ENCODE results near the gene NEURL1B. TPM values are rescaled to one million over a fixed set of nuclear protein-coding genes. Genes with fewer than 3 reads are reported as not detected.
"Not testable (repeated sequence)": the region's sequence is repeated elsewhere in the genome, so short reads cannot be mapped to it uniquely, and the experiment has no call there.

NEURL1B gene
- total RNA-seq, 1 donor from 2014 or later: 19.4 TPM

GRCh38 chr5:172647352-172648012 is 6.4 kb downstream of the NEURL1B start:
- no peak for DNase-seq (ENCODE audit: extremely low read depth, low read depth, low spot score)

- DNase-seq (ENCODE audit: extremely low read depth, low read depth, low spot score): no peak
Measured at GRCh38 chr5:172648013-172648381, 6.9 kb downstream of the NEURL1B start.

- DNase-seq (ENCODE audit: extremely low read depth, low read depth, low spot score): no peak
Measured at GRCh38 chr5:172648755-172649154, 7.7 kb downstream of the NEURL1B start.

DNA sequence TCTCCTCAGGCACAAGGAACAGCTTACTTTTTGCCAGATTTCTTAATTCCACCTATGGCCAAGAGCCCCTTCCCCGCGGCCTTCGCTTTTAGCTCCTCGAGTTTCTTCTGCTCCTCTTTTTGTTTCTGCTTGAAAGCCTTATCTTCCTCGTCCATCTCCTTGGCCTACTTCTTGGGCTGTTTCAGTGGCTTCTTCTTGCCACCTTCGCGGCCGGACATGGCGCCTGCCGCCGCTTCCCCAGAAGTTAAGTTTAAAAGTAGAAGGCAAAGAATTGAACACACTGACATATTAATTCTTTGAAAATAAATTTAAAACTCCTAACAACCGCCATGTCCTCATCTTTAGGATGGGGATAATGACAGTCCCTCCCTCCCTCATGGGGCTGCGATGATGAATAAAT is 15.4 kb downstream of the NEURL1B start:
- DNase-seq (ENCODE audit: extremely low read depth, low read depth, low spot score): not testable (repeated sequence)

- not testable (repeated sequence) for DNase-seq (ENCODE audit: extremely low read depth, low read depth, low spot score)
Measured at GRCh38 chr5:172657524-172658233, 16.6 kb downstream of the NEURL1B start.

- DNase-seq (ENCODE audit: extremely low read depth, low read depth, low spot score): no peak
Measured at GRCh38 chr5:172658391-172658790, 17.3 kb downstream of the NEURL1B start.

- no peak for DNase-seq (ENCODE audit: extremely low read depth, low read depth, low spot score)
Measured at GRCh38 chr5:172658961-172659501, 18.0 kb downstream of the NEURL1B start.

- no peak for DNase-seq (ENCODE audit: extremely low read depth, low read depth, low spot score)
Measured at GRCh38 chr5:172659570-172659908, 18.5 kb downstream of the NEURL1B start.

DNA sequence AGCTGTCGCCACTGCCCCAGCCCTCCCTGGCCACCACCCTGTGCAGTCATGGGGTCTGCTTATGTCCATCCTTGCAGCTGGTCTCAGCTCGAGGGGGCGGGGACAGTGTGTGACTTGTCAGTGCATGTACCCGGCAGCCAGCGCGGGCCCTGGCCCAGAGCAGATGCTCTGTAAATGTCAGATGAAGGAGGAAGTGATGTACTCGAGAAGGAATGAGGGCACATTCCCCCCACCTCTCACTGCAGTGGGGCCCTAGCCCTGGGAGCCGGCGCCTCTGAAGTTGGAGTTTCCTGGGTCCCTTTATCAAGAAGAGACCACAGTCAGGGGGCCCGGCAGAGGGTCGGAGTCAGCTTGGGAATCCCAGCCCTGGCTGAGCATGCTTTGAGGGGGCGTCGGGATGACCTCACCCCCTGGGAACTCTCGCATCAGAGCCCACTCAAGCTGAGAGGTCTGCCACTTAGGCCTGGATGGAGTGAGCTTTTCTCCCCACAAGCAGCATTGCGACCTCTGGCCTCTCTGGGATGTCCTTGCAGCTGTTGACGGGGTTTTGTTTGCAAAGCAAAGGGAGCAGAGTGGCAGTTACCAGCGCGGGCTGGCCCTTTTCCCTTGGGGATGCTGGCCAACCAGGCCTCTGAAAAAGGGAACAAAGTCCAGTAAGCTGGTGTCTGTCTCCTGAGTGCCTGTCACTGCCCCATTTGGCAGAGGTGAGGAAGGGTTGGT is 19.0 kb downstream of the NEURL1B start:
- DNase-seq (ENCODE audit: extremely low read depth, low read depth, low spot score): no peak

DNA sequence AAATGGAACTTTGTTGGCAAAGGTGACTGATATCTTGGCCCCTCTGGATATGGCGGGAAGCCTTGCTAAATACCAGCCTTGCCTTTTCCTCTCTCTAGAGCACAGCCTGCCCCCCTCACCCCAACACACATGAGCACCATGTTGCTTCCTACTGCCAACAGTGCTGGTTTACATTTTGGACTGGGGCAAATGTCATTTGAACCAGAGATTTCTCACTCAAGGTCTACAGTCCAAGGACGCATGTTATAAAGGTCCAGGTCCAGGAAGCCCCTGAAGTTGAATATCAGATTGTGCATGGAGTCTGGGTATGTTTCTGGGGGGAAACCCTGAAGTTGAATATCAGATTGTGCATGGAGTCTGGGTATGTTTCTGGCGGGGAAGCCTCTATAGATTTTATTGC is 19.9 kb downstream of the NEURL1B start:
- no peak for DNase-seq (ENCODE audit: extremely low read depth, low read depth, low spot score)

- DNase-seq (ENCODE audit: extremely low read depth, low read depth, low spot score): no peak
Measured at GRCh38 chr5:172661526-172661925, 20.5 kb downstream of the NEURL1B start.

DNA sequence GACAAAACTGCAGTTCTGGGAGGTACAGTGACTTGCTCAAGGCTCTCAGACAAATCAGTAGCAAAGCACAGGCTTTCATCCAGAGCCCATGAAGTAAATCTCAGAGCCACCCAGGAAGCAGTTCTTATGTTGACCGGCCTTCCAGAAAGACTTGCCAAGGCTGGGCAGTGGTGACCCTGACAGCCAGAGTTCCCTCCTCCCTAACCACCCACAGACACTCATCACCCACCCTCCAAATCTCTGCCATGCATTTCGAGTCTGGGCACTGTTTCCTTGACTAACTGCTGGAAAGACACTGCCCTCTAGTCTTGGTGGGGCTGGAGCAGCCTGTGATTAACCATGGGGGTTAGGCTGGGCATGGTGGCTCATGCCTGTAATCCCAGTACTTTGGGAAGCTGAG is 21.5 kb downstream of the NEURL1B start:
- DNase-seq (ENCODE audit: extremely low read depth, low read depth, low spot score): no peak

GRCh38 chr5:172664018-172664417 is 23.0 kb downstream of the NEURL1B start:
- DNase-seq (ENCODE audit: extremely low read depth, low read depth, low spot score): no peak

DNA sequence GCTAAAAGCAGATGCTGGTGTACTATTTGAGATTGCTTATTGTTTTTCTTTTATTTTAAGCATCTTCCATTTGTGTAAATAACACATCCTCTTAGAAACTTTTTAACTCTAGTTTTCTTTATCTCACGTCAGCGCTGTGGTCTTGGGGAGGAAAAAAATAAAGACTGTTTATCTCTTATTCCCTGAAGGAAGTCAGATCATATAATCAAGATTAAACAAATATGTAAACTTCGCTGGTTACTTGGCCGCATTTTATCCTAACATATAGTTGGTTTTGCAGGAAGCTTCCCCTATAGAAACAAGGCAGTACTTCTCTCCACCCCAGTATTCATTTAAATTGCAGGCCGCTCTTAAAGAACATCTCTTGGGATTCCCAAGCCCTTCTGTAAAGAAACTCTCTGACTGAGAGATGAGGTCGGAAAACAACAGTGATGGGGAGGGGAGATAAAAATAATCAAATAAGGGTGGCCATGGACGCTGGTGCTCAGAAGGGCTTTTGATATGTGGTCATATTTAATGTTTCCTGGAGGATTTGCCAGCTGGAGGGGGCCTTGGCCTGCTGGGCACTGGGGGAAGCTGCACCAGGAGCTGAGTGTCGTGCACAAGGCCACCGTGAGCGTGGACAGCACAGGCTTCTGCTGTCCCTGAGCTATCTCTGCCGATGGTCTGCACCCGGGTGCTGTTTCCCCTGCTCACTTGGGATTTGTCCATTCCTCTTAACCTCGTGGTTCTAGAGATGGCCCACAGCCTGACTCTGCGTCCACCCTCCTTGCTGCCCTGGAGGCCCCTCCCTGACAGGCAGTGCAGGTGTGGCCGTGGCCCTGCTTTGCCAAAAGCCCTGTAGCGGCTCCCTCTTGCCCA is 23.8 kb downstream of the NEURL1B start:
- no peak for DNase-seq (ENCODE audit: extremely low read depth, low read depth, low spot score)

DNA sequence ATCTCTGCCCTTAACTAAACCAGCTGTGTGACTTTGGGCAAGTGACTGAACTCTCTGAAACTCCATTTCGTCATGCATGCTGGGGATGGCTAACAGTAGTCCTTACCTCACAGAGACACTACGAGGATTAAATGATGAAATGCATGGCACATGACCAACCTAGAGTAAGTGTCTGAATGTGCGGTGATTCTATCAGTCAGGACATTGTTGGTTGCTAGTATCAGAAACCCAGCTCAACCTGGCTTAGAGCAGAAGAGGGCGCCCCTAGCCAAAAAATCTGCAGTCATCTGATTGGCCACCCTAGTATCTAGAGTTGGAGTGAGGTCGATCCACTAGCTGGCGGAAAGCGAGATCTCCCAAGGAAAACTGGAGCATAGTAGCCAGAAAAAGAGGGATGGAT is 25.2 kb downstream of the NEURL1B start:
- no peak for DNase-seq (ENCODE audit: extremely low read depth, low read depth, low spot score)

DNA sequence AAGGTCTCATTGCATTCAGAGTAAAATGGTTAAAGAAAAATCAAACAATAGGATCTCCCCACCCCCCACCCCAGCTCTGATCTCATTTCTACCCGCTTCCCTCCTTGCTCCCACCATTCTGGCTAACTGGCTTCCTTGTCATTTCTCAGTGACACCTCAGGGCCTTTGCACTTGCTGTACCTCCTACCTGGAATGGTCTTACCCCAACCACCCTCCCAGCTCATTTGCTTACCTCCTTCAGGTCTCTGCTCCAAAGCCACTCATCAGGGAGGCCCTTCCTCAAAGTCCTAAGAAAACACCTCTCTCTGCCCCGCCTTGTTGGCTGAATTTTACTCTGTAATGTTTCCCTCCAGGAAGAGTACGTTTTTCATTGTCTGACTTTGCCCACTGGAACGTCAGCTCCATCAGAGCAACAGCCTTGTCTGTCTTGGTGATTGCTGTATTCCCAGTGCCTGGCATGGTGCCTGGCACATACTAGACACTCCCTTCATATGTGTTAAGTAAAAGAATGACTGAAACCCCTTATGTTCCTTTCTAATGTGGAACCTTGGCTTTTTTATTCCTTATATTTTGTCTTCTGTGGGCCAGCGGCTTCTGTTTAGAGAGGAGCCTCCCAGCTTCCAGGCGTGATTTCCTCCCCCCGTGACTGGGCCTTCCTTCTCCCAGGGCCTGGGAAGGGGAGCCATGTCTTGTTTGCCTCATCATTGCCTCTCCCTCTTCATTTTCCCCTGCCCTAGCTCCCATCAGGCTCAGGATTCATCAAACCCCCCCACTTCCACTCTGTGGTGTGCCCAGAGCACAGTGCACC is 26.9 kb downstream of the NEURL1B start:
- no peak for DNase-seq (ENCODE audit: extremely low read depth, low read depth, low spot score)

- no peak for DNase-seq (ENCODE audit: extremely low read depth, low read depth, low spot score)
Measured at GRCh38 chr5:172668594-172669071, 27.6 kb downstream of the NEURL1B start.

- DNase-seq (ENCODE audit: extremely low read depth, low read depth, low spot score): no peak
Measured at GRCh38 chr5:172669386-172670004, 28.4 kb downstream of the NEURL1B start.

DNA sequence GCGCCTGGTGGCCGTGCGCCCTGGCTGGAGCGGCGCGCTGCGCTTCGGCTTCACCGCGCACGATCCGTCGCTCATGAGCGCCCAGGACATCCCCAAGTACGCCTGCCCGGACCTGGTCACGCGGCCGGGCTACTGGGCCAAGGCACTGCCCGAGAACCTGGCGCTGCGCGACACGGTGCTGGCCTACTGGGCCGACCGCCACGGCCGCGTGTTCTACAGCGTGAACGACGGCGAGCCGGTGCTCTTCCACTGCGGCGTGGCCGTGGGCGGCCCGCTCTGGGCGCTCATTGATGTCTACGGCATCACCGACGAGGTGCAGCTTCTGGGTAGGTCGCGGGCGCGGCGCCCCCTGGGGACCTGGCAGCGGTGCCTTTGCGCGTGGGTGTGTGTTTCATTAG is 28.9 kb downstream of the NEURL1B start:
- no peak for DNase-seq (ENCODE audit: extremely low read depth, low read depth, low spot score)

All from glomerular endothelial cell (primary cell).